ENCODE results near the gene OR4C46. TPM values are rescaled to one million over a fixed set of nuclear protein-coding genes. Genes with fewer than 3 reads are reported as not detected.
"Not testable (repeated sequence)": the region's sequence is repeated elsewhere in the genome, so short reads cannot be mapped to it uniquely, and the experiment has no call there.

The OR4C46 gene
- total RNA-seq = not detected
- long read RNA-seq = 0 reads

DNA sequence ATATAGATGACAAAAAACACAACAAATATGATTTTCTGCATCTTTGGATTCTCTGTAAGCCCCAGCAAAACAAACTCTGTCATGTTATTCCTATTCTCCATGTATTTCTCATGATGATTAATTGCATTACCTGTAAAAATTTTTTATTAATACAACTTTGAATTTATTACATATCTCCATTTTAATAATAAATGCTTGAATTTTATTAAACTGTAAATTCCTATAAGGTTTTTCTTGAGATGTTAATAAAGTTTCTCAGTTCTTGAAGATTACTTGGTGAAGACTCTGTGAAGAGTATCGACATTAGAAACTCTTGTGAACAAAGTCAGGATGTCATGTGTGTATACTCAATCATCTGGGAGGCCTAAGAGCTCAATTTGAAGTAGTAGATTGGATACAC is at the start of gene OR4C46:
OR4C46 (minus strand) TSS at position 101 of the 400 bp plus-strand sequence; CDS start at position 101, 0 bp downstream.
- Histone ChIP-seq H3K27ac (replicated peaks) (no peak within 1 kb of the TSS), H3K27me3 (ENCODE audit: low read depth) (no peaks in the 10 kb centered on the region), H3K9me3 (replicated peaks) (peaks cover 16% of the 10 kb centered on the region), H3K4me3 (no peak within 1 kb of the TSS), H3K4me1 (no peaks in the 10 kb centered on the region), H3K36me3 (no peaks in the 10 kb centered on the region)
- intact Hi-C loops (cut with micrococcal nuclease) = no loop called here
- TF ChIP-seq, protein P1, sequence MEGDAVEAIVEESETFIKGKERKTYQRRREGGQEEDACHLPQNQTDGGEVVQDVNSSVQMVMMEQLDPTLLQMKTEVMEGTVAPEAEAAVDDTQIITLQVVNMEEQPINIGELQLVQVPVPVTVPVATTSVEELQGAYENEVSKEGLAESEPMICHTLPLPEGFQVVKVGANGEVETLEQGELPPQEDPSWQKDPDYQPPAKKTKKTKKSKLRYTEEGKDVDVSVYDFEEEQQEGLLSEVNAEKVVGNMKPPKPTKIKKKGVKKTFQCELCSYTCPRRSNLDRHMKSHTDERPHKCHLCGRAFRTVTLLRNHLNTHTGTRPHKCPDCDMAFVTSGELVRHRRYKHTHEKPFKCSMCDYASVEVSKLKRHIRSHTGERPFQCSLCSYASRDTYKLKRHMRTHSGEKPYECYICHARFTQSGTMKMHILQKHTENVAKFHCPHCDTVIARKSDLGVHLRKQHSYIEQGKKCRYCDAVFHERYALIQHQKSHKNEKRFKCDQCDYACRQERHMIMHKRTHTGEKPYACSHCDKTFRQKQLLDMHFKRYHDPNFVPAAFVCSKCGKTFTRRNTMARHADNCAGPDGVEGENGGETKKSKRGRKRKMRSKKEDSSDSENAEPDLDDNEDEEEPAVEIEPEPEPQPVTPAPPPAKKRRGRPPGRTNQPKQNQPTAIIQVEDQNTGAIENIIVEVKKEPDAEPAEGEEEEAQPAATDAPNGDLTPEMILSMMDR (IDR thresholded peaks at IDR 0.05; ENCODE audit: borderline replicate concordance) = no peak
- no peak for DNase-seq

DNA sequence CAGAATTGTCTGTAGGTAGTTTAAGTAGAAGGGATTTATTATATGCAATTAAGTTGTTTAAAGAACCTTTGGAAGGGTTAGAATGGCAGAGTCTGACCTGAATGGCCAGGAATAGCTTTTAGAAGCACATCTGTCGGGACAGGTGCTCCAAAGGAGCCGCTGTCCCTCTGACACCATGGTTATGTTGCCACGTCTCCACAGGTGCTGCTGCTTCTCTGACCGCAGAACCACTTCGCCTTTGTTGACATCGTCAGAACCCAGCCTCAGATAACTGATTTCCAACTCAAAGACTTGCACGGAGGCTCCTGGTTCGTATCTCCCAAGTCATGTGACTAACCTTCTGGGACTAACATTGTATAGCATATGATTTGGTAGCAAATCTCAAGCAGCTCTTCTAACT is 41.8 kb upstream of the OR4C46 start:
- intact Hi-C loops (cut with micrococcal nuclease) = not testable (repeated sequence)

DNA sequence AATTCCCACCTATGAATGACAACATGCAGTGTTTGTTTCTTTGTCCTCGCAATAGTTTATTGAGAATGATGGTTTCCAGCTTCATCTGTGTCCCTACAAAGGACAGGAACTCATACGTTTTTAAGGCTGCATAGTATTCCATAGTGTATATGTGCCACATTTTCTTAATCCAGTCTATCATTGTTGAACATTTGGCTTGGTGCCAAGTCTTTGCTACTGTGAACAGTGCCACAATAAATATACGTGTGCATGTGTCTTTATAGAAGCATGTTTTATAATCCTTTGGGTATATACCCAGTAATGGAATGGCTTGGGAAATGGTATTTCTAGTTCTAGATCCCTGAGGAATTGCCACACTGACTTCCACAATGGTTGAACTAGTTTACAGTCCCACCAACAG is 42.4 kb downstream of the OR4C46 start:
- H3K27ac ChIP-seq (replicated peaks); H3K27me3 ChIP-seq (ENCODE audit: low read depth); H3K36me3 ChIP-seq; DNase-seq; intact Hi-C loops (cut with micrococcal nuclease); H3K4me3 ChIP-seq; H3K4me1 ChIP-seq: not testable (repeated sequence)
- H3K9me3 ChIP-seq (replicated peaks) = peaks cover 61% of the 10 kb centered on the region

More for the DNA sequence above, 41.8 kb upstream of the OR4C46 start:
- peaks cover 42% of the 10 kb centered on the region for H3K9me3 ChIP-seq (replicated peaks)
- not testable (repeated sequence) for H3K27ac ChIP-seq (replicated peaks); H3K4me3 ChIP-seq; H3K4me1 ChIP-seq; DNase-seq; H3K36me3 ChIP-seq; H3K27me3 ChIP-seq (ENCODE audit: low read depth)

DNA sequence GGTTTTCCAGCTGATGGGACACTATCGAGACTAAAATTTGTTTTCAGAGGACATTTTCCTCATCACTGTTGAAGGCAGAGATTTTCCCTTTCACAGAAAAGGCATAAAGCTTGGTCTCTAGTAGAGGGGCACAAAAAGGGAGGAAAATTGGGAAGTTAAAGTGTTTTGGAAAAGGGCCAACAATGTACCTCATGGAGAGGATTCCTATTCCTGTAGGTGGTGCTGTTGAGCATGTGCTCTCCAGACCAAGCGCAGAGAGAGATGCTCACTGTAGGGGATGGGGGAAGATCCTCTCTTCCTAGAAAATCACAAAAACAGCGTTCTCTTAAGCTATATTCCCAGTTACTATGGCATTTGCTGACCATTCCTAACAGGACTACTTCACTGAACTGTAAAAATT is 44.9 kb downstream of the OR4C46 start:
- H3K27me3 ChIP-seq (ENCODE audit: low read depth) = no peaks in the 10 kb centered on the region
- no peak for DNase-seq
- TF ChIP-seq, protein P1 (IDR thresholded peaks at IDR 0.05; ENCODE audit: borderline replicate concordance) = no peak
- intact Hi-C loops (cut with micrococcal nuclease) = no loop called here
- no peaks in the 10 kb centered on the region for H3K4me1 ChIP-seq
- no peaks in the 10 kb centered on the region for H3K36me3 ChIP-seq
- no peak overlapping the region for H3K27ac ChIP-seq (replicated peaks)
- H3K9me3 ChIP-seq (replicated peaks) = peaks cover 83% of the 10 kb centered on the region
- H3K4me3 ChIP-seq = no peak overlapping the region

DNA sequence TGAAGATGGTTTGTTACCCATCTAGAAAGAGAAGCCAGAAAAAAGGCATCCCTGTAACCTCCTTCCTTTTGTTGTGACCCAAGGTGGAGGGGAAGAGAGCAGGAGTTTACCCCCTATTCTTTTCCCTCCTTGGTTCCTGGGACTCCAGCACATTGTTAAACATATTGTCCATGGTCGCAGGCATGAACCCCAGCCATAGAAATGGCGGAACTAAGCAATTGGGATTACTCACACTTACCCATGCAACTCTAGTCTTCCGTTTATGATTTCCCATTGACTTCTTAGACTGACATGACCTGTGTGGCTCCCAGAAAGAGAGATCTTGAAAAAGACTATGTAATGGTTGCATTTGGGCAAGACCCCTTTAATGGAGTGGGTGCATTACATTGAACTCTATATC is 45.4 kb downstream of the OR4C46 start:
- Histone ChIP-seq H3K27ac (replicated peaks) (no peak overlapping the region), H3K36me3 (no peaks in the 10 kb centered on the region), H3K4me1 (no peaks in the 10 kb centered on the region), H3K9me3 (replicated peaks) (peaks cover 85% of the 10 kb centered on the region), H3K4me3 (no peak overlapping the region), H3K27me3 (ENCODE audit: low read depth) (no peaks in the 10 kb centered on the region)
- TF ChIP-seq, protein P1 (IDR thresholded peaks at IDR 0.05; ENCODE audit: borderline replicate concordance) = no peak
- DNase-seq = no peak
- intact Hi-C loops (cut with micrococcal nuclease) = no loop called here

Other genes with a start within 250 kb of the OR4C46 start
- not detected for gene OR4A5, start 102.8 kb upstream of the OR4C46 start, total RNA-seq

Measured in left ventricle myocardium inferior (tissue), 1 donor.